ENCODE measurements around the gene EIF4A3.
A peak's percentile ranks its signal among the peaks of the same experiment; 100 is the strongest.

EIF4A3 gene

GRCh38 chr17:80147035-80147822 lies at the start of gene EIF4A3:
Gene EIF4A3 (minus strand): TSS chr17:80147128. CDS start chr17:80146961, 167 bp downstream.
- DNase-seq: peak; percentile 98

GRCh38 chr17:80196652-80197051 lies 49.7 kb upstream of the EIF4A3 start:
- no peak for DNase-seq

- DNase-seq: no peak
These were observed 49.0 kb upstream of the EIF4A3 start for GRCh38 chr17:80195671-80196529.

GRCh38 chr17:80195141-80195540 lies 48.2 kb upstream of the EIF4A3 start:
- no peak for DNase-seq

GRCh38 chr17:80191865-80192661 lies 45.1 kb upstream of the EIF4A3 start:
- DNase-seq: no peak

GRCh38 chr17:80191192-80191591 lies 44.3 kb upstream of the EIF4A3 start:
- DNase-seq: no peak

- DNase-seq: no peak
These were observed 43.8 kb upstream of the EIF4A3 start for GRCh38 chr17:80190716-80191115.

- no peak for DNase-seq
These were observed 42.7 kb upstream of the EIF4A3 start for GRCh38 chr17:80189611-80190010.

GRCh38 chr17:80187515-80187941 lies 40.6 kb upstream of the EIF4A3 start:
- no peak for DNase-seq

GRCh38 chr17:80187090-80187489 lies 40.2 kb upstream of the EIF4A3 start:
- no peak for DNase-seq

GRCh38 chr17:80185968-80186367 lies 39.0 kb upstream of the EIF4A3 start:
- DNase-seq: no peak

GRCh38 chr17:80184423-80184714 lies 37.4 kb upstream of the EIF4A3 start:
- DNase-seq: no peak

GRCh38 chr17:80183581-80184422 lies 36.9 kb upstream of the EIF4A3 start:
- DNase-seq: no peak

GRCh38 chr17:80182845-80183223 lies 35.9 kb upstream of the EIF4A3 start:
- no peak for DNase-seq

GRCh38 chr17:80182118-80182844 lies 35.4 kb upstream of the EIF4A3 start:
- DNase-seq: no peak

GRCh38 chr17:80181431-80181830 lies 34.5 kb upstream of the EIF4A3 start:
- DNase-seq: no peak

GRCh38 chr17:80180192-80180591 lies 33.3 kb upstream of the EIF4A3 start:
- no peak for DNase-seq

GRCh38 chr17:80177986-80178595 lies 31.2 kb upstream of the EIF4A3 start:
- DNase-seq: no peak

- no peak for DNase-seq
These were observed 29.8 kb upstream of the EIF4A3 start for GRCh38 chr17:80176757-80177156.

- no peak for DNase-seq
These were observed 27.0 kb upstream of the EIF4A3 start for GRCh38 chr17:80173916-80174315.

- no peak for DNase-seq
These were observed 26.2 kb upstream of the EIF4A3 start for GRCh38 chr17:80173126-80173525.
